GM23248 (cell line): ENCODE results near the gene SIGLEC11. TPM values are rescaled to one million over a fixed set of nuclear protein-coding genes. Genes with fewer than 3 reads are reported as not detected.

Experiments used
- DNase-seq: peaks from one replicate; pipeline ENCODE4 v3.0.0-alpha.2; 2015
- H2AFZ ChIP-seq: fragments of 200-600 bp; sonication (generic); 2 replicates; pipeline ENCODE4 v1.6.1; 2016; ENCODE audit warnings: antibody characterized with exemption
- H3F3A ChIP-seq: fragments of 200-600 bp; sonication (generic); 2 replicates; pipeline ENCODE4 v1.6.1; 2016; ENCODE audit warnings: mild to moderate bottlenecking, antibody characterized with exemption, mixed run types; ENCODE audit not compliant: insufficient read depth
- H3K27ac ChIP-seq: fragments of 200-600 bp; sonication (generic); 2 replicates; pipeline ENCODE4 v1.5.1; 2016; ENCODE audit warnings: mild to moderate bottlenecking
- H3K27me3 ChIP-seq: fragments of 200-600 bp; sonication (generic); replicated peaks from 2 replicates; pipeline ENCODE4 v1.6.1; 2016; ENCODE audit warnings: mild to moderate bottlenecking; ENCODE audit not compliant: insufficient read depth
- H3K36me3 ChIP-seq: fragments of 200-600 bp; sonication (generic); 2 replicates; pipeline ENCODE4 v1.6.1; 2016; ENCODE audit warnings: low read depth, mild to moderate bottlenecking
- H3K4me1 ChIP-seq: fragments of 200-600 bp; sonication (generic); 2 replicates; pipeline ENCODE4 v1.6.1; 2016; ENCODE audit warnings: mild to moderate bottlenecking; ENCODE audit not compliant: insufficient read depth
- H3K4me2 ChIP-seq: fragments of 200-600 bp; sonication (generic); one replicate; pipeline ENCODE4 v1.6.1; 2016; ENCODE audit warnings: mild to moderate bottlenecking; ENCODE audit not compliant: unreplicated experiment
- H3K4me3 ChIP-seq: fragments of 200-600 bp; sonication (generic); 2 replicates; pipeline ENCODE4 v1.5.1; 2016; ENCODE audit warnings: mild to moderate bottlenecking
- H3K79me2 ChIP-seq: fragments of 200-600 bp; sonication (generic); 2 replicates; pipeline ENCODE4 v1.6.1; 2016; ENCODE audit warnings: mild to moderate bottlenecking; ENCODE audit not compliant: insufficient read depth
- H3K9ac ChIP-seq: fragments of 200-600 bp; sonication (generic); 2 replicates; pipeline ENCODE4 v1.6.1; 2016; ENCODE audit warnings: mild to moderate bottlenecking
- H3K9me2 ChIP-seq: fragments of 200-600 bp; sonication (generic); 2 replicates; pipeline ENCODE4 v1.6.1; 2016; ENCODE audit warnings: mixed run types, mild to moderate bottlenecking, moderate library complexity; ENCODE audit not compliant: insufficient read depth
- H3K9me3 ChIP-seq: fragments of 200-600 bp; sonication (generic); one replicate; pipeline ENCODE4 v1.6.1; 2017; ENCODE audit warnings: low read depth
- H4K20me1 ChIP-seq: fragments of 200-600 bp; sonication (generic); 2 replicates; pipeline ENCODE4 v1.6.0; 2016; ENCODE audit not compliant: insufficient read depth
- EZH2 ChIP-seq: fragments of 200-600 bp; sonication (generic); IDR thresholded peaks from 2 replicates; pipeline ENCODE4 v1.6.1; 2018; ENCODE audit warnings: antibody characterized with exemption, mild to moderate bottlenecking; ENCODE audit not compliant: insufficient read depth, poor library complexity, severe bottlenecking
- EZH2phosphoT487 ChIP-seq: fragments of 200-600 bp; sonication (generic); IDR thresholded peaks from 2 replicates; pipeline ENCODE4 v1.6.1; 2018; ENCODE audit warnings: antibody characterized with exemption, moderate library complexity, mild to moderate bottlenecking, low read depth; ENCODE audit not compliant: insufficient read depth
- WGBS, 2 experiments: methylation state at CpG; one replicate each; pipeline ENCODE4 v1.1.6; 2015 to 2017; ENCODE audit warnings: low lambda C conversion rate in 2 of 2, low coverage in 1 of 2; ENCODE audit errors: missing lambda C conversion rate in 2 of 2; 5-methylcytosine and 5-hydroxymethylcytosine counted together
- in situ Hi-C: fragments of 300-500 bp; cut with MboI; formaldehyde crosslinking; loops from 2 replicates; pipeline ENCODE4 v1.15.0; 2020
- polyA plus RNA-seq: library from polyadenylated mRNA; unstranded; fragments of >200 nt; fragmentation: Nextera tagmentation; extraction: Ambion mirVana; gene quantifications from 2 replicates; pipeline ENCODE4 v1.2.1, GENCODE V29; 2016
- total RNA-seq: library from RNA; depleted of rRNA; stranded (reverse); fragments of >200 nt; shearing (Covaris generic); gene quantifications from 2 replicates; pipeline ENCODE4 v1.2.3, GENCODE V29; 2014

Gene SIGLEC11
- total and polyA plus RNA-seq, 2 experiments from 2014 or later: not detected

DNA sequence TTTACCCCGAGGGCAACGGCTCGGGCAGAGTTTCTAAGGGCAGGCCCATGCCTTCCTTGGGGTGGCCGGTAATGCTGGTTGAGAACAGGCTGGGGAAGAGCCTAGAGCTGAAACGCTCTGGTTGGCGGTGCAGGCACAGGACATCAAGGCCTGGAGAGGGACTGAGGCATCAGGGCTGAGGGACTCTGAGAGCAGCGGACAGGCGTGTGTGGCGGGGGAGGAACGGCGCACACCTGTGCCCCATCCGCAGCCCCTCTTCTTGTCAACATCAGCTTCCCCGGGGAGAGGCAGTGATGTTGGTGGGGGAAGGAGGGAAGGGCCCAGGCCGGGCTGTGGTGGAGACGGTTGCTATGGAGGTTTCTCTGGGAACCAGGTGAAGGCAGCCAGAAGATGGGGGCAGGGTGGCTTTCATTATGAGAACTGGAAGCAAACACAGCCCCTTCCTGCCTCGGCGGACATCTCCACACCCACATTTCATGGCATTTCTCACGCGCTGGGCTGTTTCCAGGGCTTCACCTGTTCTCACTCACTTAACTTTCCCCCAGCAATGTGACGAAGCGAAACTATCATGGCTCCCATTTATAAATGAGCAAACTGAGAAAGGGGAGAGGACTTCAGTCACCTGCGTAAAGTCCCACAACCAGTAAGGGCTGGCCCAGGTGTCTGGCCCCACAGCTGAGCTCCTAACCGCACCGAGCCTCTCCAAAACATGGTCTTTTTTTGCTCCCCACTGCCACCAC is 40.2 kb downstream of the SIGLEC11 start:
- in situ Hi-C loops: no loop called here

DNA sequence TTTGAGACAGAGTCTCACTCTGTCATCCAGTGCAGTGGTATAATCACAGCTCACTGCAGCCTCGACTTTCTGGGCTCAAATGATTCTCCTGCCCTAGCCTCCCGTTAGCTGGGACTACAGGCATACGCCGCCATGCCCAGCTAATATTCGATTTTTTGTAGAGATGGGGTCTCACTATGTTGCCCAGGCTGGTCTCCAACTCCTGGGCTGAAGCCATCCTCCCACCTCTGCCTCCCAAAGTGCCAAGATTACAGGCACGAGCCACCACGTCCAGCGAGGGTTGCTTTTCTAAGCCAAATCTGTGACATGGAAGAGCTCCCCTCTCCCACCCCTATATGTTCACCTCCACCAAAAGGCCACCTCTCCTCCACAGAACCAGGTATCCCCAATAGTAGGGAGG is 42.9 kb downstream of the SIGLEC11 start:
- Histone ChIP-seq H3K4me1 (peaks cover 12% of the 10 kb centered on the region), H3K36me3 (no peaks in the 10 kb centered on the region), H3K4me2 (no peak overlapping the region), H4K20me1 (no peaks in the 10 kb centered on the region), H3K9me2 (no peaks in the 10 kb centered on the region), H3K79me2 (peaks cover 80% of the 10 kb centered on the region), H2AFZ (no peak overlapping the region), H3K4me3 (no peak overlapping the region), H3K27ac (no peak overlapping the region), H3F3A (no peaks in the 10 kb centered on the region), H3K27me3 (no peaks in the 10 kb centered on the region), H3K9me3 (no peaks in the 10 kb centered on the region), H3K9ac (no peak overlapping the region)
- in situ Hi-C loops: no loop called here
- 89 to 95% methylated on average over 8 of the region's 8 CpGs for whole genome bisulfite sequencing, 2 experiments
- TF ChIP-seq EZH2phosphoT487 (no peak), EZH2 (no peak)
- no peak for DNase-seq

More for the DNA sequence above, 40.2 kb downstream of the SIGLEC11 start:
- Histone ChIP-seq H4K20me1 (no peaks in the 10 kb centered on the region), H3K4me2 (no peak overlapping the region), H3K9me2 (no peaks in the 10 kb centered on the region), H2AFZ (no peak overlapping the region), H3K9me3 (no peaks in the 10 kb centered on the region), H3K36me3 (peaks cover 6% of the 10 kb centered on the region; the same call in 1 of the 2 replicates), H3K27me3 (no peaks in the 10 kb centered on the region), H3K4me1 (peaks cover 12% of the 10 kb centered on the region), H3K79me2 (peaks cover 95% of the 10 kb centered on the region), H3F3A (peaks cover 4% of the 10 kb centered on the region; the same call in 1 of the 2 replicates), H3K9ac (no peak overlapping the region), H3K4me3 (no peak overlapping the region), H3K27ac (no peak overlapping the region)
- WGBS, 2 experiments: 82 to 87% methylated on average over 21 to 24 of the region's 24 CpGs
- no peak for DNase-seq
- TF ChIP-seq EZH2phosphoT487 (no peak), EZH2 (no peak)

DNA sequence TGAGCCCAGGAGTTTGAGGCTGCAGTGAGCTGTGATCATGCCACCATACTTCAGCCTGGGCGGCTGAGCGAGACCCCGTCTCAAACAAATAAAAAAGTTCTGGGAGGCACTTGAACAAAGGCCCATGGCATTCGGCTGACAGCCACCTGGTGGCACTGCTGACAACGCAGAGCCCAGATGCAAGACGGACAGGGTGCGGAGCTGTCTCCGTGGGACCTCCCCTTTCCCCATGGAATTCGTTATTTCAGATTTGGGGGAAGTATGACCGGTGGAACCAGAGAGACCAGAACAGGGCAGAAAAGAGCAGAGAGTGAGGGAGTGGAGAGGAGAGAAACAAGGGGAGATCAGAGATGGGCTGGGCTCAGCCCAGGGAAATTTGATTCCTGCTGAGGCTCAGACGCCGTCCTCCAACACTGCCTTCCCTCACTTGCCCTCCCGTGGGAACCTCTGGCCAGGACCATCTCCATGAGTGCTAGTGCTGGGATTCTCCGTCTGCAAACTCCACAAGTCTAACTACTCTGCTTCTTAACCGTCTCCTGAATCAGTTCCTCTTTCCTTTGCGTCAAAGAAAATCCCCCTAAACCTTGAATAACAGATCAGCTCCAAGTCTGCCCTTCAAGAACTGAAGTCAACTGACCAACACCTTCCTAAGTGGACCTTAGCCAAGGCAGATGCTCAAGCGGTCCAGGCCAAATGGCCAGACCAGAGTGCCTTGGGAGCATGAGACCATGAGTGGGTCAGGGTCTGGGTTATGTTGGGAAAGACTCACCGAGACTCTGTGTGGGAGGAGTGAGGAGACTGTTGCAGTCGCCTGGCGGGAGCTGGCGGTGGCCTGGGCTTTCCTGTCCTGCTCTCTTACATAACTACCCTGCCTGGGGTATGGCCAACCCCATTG is 43.9 kb downstream of the SIGLEC11 start:
- Histone ChIP-seq H4K20me1 (no peaks in the 10 kb centered on the region), H3K9me2 (no peaks in the 10 kb centered on the region), H3K4me3 (no peak overlapping the region), H3F3A (no peaks in the 10 kb centered on the region), H3K9me3 (no peaks in the 10 kb centered on the region), H3K9ac (no peak overlapping the region), H2AFZ (no peak overlapping the region), H3K4me1 (peaks cover 5% of the 10 kb centered on the region), H3K27me3 (no peaks in the 10 kb centered on the region), H3K27ac (no peak overlapping the region), H3K79me2 (peaks cover 70% of the 10 kb centered on the region), H3K4me2 (no peak overlapping the region), H3K36me3 (no peaks in the 10 kb centered on the region)
- DNase-seq: no peak
- 90 to 93% methylated on average over 21 of the region's 21 CpGs for WGBS, 2 experiments
- TF ChIP-seq EZH2phosphoT487 (no peak), EZH2 (no peak)
- in situ Hi-C loops: no loop called here

DNA sequence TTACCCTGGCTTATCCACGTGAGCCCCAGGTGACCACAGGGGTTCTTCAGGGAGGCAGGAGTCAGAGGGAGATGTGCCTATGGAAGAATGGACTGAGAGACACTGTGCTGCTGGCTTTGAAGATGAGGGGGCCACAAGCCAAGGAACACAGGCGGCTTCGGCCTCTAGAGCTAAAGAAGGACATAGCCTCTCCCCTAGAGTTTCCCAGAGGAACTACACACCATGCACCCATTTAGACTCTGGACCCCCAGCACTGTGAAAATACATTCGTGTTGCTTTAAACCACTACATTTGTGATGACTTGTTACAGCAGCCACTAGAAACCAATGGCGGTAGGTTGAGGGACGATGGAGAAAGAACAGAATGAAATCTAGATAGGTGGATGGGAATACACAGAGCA is 45.7 kb downstream of the SIGLEC11 start:
- 97 to 99% methylated on average over 6 of the region's 6 CpGs for WGBS, 2 experiments
- H2AFZ ChIP-seq: no peak overlapping the region
- H3K4me2 ChIP-seq: no peak overlapping the region
- no peak overlapping the region for H3K4me3 ChIP-seq
- H3K27me3 ChIP-seq: no peaks in the 10 kb centered on the region
- no peak for DNase-seq
- no peaks in the 10 kb centered on the region for H3K9me3 ChIP-seq
- H3K27ac ChIP-seq: no peak overlapping the region
- peaks cover 52% of the 10 kb centered on the region for H3K79me2 ChIP-seq
- TF ChIP-seq EZH2 (no peak), EZH2phosphoT487 (no peak)
- no peaks in the 10 kb centered on the region for H4K20me1 ChIP-seq
- no peaks in the 10 kb centered on the region for H3K9me2 ChIP-seq
- no peaks in the 10 kb centered on the region for H3F3A ChIP-seq
- H3K9ac ChIP-seq: no peak overlapping the region
- no peaks in the 10 kb centered on the region for H3K4me1 ChIP-seq
- H3K36me3 ChIP-seq: no peaks in the 10 kb centered on the region
- in situ Hi-C loops: no loop called here
